Measurements from ENCODE around the gene TMEM220. TPM values are rescaled to one million over a fixed set of nuclear protein-coding genes. Genes with fewer than 3 reads are reported as not detected.

TMEM220 gene
- total and polyA plus RNA-seq, 2 experiments from 2014 or later: 3.1 to 7.8 TPM

DNA sequence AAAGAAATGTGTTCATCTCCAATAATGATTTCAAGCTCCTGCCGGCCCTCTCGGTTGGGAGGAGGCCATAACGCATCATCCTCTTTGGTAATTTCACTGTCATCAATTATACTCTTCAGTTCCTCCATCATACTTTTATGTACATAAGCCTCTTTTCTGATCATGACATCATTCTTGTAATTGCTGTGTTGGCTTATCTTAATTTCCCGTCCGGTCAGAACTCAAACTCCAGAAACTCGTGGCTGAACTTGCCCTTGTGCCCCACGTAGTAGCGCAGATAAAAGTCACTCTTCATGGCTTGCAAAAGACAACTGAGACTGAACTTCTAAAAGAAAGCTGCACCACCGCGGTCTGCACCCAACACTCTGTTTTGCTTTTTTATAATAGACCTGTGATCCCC, 13.6 kb downstream of the TMEM220 start:
- DNase-seq (ENCODE audit: low spot score) (no peak), ATAC-seq (no peak)
- no peak overlapping the region for H3K4me2 ChIP-seq
- H3K4me1 Mint-ChIP-seq: no peaks in the 10 kb centered on the region
- TF ChIP-seq POLR2AphosphoS5 (IDR thresholded peaks at IDR 0.05; ENCODE audit: low read depth): no peak
- H4K20me1 ChIP-seq (replicated peaks; ENCODE audit: insufficient read depth): no peaks in the 10 kb centered on the region; the same call in 1 of the 2 replicates
- no peak overlapping the region for H3K27ac ChIP-seq (ENCODE audit: low read depth)
- H3K36me3 Mint-ChIP-seq (ENCODE audit: low read depth): peaks cover 10% of the 10 kb centered on the region
- H3K36me3 ChIP-seq (ENCODE audit: insufficient read depth): 0 out of 2 replicates have a peak, but pooled peaks cover 4% of the 10 kb centered on the region
- peaks cover 3% of the 10 kb centered on the region for H3K27me3 Mint-ChIP-seq (ENCODE audit: insufficient read depth, low read depth, poor library complexity)
- H3K27me3 ChIP-seq (ENCODE audit: insufficient read depth): no peaks in the 10 kb centered on the region
- H3F3A ChIP-seq (replicated peaks; ENCODE audit: low read depth): no peaks in the 10 kb centered on the region
- no peaks in the 10 kb centered on the region for H3K9me3 Mint-ChIP-seq
- no peaks in the 10 kb centered on the region for H3K9me2 ChIP-seq (ENCODE audit: insufficient read depth)
- no peak overlapping the region for H3K4me3 Mint-ChIP-seq
- no peaks in the 10 kb centered on the region for H3K79me2 ChIP-seq (replicated peaks; ENCODE audit: insufficient read depth)
- H3K4me1 ChIP-seq (ENCODE audit: insufficient read depth): no peaks in the 10 kb centered on the region
- no peak overlapping the region for H3K27ac Mint-ChIP-seq
- H2AFZ ChIP-seq: no peak overlapping the region
- H3K4me3 ChIP-seq: no peak overlapping the region

DNA sequence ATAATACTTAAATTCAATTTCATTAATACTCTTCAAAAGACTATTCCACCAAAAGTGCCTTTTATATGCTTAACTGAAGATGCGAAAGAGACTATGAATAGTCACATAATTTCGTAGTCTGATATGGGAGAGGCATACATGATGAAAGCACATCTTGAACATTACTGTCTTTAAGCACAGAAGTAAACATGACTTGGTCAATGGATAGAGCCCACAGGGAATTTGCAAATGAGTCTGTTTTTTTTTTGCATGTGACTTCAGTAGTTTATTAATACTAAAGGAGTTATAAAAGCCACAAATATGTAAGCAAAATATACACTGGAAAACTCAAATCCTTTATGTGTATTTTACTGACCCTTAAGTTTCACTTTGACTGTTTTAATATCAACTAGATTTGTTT, 16.5 kb downstream of the TMEM220 start:
- Mint-ChIP-seq H3K4me3 (no peak overlapping the region), H3K27me3 (ENCODE audit: insufficient read depth, low read depth, poor library complexity) (peaks cover 1% of the 10 kb centered on the region), H3K9me3 (no peaks in the 10 kb centered on the region), H3K4me1 (no peaks in the 10 kb centered on the region; the same call in 2 of the 3 replicates), H3K27ac (no peak overlapping the region), H3K36me3 (ENCODE audit: low read depth) (peaks cover 19% of the 10 kb centered on the region)
- Histone ChIP-seq H4K20me1 (replicated peaks; ENCODE audit: insufficient read depth) (no peaks in the 10 kb centered on the region; the same call in 1 of the 2 replicates), H3K27me3 (ENCODE audit: insufficient read depth) (no peaks in the 10 kb centered on the region), H3K4me2 (no peak overlapping the region), H3K27ac (ENCODE audit: low read depth) (no peak overlapping the region), H3K4me3 (no peak overlapping the region), H3K4me1 (ENCODE audit: insufficient read depth) (no peaks in the 10 kb centered on the region), H3K79me2 (replicated peaks; ENCODE audit: insufficient read depth) (no peaks in the 10 kb centered on the region), H3F3A (replicated peaks; ENCODE audit: low read depth) (no peaks in the 10 kb centered on the region), H2AFZ (no peak overlapping the region), H3K36me3 (ENCODE audit: insufficient read depth) (peaks cover 12% of the 10 kb centered on the region; the same call in 1 of the 2 replicates), H3K9me2 (ENCODE audit: insufficient read depth) (no peaks in the 10 kb centered on the region)
- ATAC-seq (no peak), DNase-seq (ENCODE audit: low spot score) (no peak)
- no peak for TF ChIP-seq NANOG (IDR thresholded peaks at IDR 0.05; ENCODE audit: borderline replicate concordance)
- TF ChIP-seq, protein P1, sequence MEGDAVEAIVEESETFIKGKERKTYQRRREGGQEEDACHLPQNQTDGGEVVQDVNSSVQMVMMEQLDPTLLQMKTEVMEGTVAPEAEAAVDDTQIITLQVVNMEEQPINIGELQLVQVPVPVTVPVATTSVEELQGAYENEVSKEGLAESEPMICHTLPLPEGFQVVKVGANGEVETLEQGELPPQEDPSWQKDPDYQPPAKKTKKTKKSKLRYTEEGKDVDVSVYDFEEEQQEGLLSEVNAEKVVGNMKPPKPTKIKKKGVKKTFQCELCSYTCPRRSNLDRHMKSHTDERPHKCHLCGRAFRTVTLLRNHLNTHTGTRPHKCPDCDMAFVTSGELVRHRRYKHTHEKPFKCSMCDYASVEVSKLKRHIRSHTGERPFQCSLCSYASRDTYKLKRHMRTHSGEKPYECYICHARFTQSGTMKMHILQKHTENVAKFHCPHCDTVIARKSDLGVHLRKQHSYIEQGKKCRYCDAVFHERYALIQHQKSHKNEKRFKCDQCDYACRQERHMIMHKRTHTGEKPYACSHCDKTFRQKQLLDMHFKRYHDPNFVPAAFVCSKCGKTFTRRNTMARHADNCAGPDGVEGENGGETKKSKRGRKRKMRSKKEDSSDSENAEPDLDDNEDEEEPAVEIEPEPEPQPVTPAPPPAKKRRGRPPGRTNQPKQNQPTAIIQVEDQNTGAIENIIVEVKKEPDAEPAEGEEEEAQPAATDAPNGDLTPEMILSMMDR (conservative IDR thresholded peaks at IDR 0.05; ENCODE audit: low read depth in 2 of 2): no peak
- TF ChIP-seq STAT1 (IDR thresholded peaks at IDR 0.05; ENCODE audit: unreplicated experiment): no peak
- TF ChIP-seq EZH2phosphoT487 (IDR thresholded peaks at IDR 0.05; ENCODE audit: unreplicated experiment): no peak
- TF ChIP-seq EZH2 (IDR thresholded peaks at IDR 0.05; ENCODE audit: low read depth, unreplicated experiment): no peak
- no peak for TF ChIP-seq CREB1 (CRISPR knock-in tag; IDR thresholded peaks at IDR 0.05; ENCODE audit: low read depth)
- TF ChIP-seq ZNF331 (CRISPR knock-in tag; IDR thresholded peaks at IDR 0.05; ENCODE audit: low read depth): no peak
- TF ChIP-seq ZNF114 (CRISPR knock-in tag; IDR thresholded peaks at IDR 0.05): no peak
- TF ChIP-seq, protein P2, sequence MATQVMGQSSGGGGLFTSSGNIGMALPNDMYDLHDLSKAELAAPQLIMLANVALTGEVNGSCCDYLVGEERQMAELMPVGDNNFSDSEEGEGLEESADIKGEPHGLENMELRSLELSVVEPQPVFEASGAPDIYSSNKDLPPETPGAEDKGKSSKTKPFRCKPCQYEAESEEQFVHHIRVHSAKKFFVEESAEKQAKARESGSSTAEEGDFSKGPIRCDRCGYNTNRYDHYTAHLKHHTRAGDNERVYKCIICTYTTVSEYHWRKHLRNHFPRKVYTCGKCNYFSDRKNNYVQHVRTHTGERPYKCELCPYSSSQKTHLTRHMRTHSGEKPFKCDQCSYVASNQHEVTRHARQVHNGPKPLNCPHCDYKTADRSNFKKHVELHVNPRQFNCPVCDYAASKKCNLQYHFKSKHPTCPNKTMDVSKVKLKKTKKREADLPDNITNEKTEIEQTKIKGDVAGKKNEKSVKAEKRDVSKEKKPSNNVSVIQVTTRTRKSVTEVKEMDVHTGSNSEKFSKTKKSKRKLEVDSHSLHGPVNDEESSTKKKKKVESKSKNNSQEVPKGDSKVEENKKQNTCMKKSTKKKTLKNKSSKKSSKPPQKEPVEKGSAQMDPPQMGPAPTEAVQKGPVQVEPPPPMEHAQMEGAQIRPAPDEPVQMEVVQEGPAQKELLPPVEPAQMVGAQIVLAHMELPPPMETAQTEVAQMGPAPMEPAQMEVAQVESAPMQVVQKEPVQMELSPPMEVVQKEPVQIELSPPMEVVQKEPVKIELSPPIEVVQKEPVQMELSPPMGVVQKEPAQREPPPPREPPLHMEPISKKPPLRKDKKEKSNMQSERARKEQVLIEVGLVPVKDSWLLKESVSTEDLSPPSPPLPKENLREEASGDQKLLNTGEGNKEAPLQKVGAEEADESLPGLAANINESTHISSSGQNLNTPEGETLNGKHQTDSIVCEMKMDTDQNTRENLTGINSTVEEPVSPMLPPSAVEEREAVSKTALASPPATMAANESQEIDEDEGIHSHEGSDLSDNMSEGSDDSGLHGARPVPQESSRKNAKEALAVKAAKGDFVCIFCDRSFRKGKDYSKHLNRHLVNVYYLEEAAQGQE (IDR thresholded peaks at IDR 0.05; ENCODE audit: unreplicated experiment): no peak
- TF ChIP-seq POLR2AphosphoS5 (IDR thresholded peaks at IDR 0.05; ENCODE audit: low read depth): no peak
- no peak for TF ChIP-seq JUNB (IDR thresholded peaks at IDR 0.05; ENCODE audit: unreplicated experiment)
- TF ChIP-seq, protein P3, sequence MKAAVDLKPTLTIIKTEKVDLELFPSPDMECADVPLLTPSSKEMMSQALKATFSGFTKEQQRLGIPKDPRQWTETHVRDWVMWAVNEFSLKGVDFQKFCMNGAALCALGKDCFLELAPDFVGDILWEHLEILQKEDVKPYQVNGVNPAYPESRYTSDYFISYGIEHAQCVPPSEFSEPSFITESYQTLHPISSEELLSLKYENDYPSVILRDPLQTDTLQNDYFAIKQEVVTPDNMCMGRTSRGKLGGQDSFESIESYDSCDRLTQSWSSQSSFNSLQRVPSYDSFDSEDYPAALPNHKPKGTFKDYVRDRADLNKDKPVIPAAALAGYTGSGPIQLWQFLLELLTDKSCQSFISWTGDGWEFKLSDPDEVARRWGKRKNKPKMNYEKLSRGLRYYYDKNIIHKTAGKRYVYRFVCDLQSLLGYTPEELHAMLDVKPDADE (IDR thresholded peaks at IDR 0.05): no peak

Measured in GM23338 (cell line).